ENCODE measurements around the gene STK32B. TPM values are rescaled to one million over a fixed set of nuclear protein-coding genes. Genes with fewer than 3 reads are reported as not detected.

STK32B gene
- total RNA-seq, 1 donor from 2014 or later: 2.5 TPM

DNA sequence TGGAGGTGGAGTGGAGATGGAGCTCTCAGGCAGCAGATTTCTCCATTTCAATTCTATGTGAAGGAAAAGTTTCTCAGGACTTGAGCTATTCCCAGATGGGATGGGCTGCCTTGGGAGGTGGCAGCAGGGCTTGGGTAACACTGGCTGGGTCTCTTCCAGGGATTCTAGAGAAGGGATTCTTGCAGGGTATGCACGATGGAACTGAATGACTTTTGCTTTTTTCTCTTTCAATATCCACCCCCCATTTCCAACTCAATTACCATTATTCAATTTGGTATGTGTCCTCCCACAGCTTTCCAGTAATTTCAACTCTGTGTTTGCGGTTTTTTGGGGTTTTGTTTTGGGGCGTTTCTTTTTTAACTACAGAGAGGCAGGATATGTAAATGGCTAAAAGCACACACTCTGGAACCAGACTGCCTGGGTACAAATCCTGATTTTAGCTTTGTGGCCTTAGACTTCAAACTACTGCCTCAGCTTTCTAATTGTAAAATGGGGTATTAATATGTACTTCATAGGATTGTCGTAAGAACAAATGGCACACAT is 428.3 kb downstream of the STK32B start:
- H3K9me3 Mint-ChIP-seq (ENCODE audit: unreplicated experiment): peaks cover 4% of the 10 kb centered on the region
- peaks cover 5% of the 10 kb centered on the region for H3K36me3 Mint-ChIP-seq (ENCODE audit: unreplicated experiment)
- H3K27ac Mint-ChIP-seq (ENCODE audit: unreplicated experiment): no peak overlapping the region
- TF ChIP-seq, protein P1, sequence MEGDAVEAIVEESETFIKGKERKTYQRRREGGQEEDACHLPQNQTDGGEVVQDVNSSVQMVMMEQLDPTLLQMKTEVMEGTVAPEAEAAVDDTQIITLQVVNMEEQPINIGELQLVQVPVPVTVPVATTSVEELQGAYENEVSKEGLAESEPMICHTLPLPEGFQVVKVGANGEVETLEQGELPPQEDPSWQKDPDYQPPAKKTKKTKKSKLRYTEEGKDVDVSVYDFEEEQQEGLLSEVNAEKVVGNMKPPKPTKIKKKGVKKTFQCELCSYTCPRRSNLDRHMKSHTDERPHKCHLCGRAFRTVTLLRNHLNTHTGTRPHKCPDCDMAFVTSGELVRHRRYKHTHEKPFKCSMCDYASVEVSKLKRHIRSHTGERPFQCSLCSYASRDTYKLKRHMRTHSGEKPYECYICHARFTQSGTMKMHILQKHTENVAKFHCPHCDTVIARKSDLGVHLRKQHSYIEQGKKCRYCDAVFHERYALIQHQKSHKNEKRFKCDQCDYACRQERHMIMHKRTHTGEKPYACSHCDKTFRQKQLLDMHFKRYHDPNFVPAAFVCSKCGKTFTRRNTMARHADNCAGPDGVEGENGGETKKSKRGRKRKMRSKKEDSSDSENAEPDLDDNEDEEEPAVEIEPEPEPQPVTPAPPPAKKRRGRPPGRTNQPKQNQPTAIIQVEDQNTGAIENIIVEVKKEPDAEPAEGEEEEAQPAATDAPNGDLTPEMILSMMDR (IDR thresholded peaks at IDR 0.05; ENCODE audit: partially characterized antibody, unreplicated experiment): no peak
- no peak for DNase-seq
- H3K4me3 Mint-ChIP-seq (ENCODE audit: unreplicated experiment): no peak overlapping the region
- peaks cover 4% of the 10 kb centered on the region for H3K27me3 Mint-ChIP-seq (ENCODE audit: unreplicated experiment)
- H3K4me1 Mint-ChIP-seq (ENCODE audit: low read depth, unreplicated experiment): peaks cover 14% of the 10 kb centered on the region

DNA sequence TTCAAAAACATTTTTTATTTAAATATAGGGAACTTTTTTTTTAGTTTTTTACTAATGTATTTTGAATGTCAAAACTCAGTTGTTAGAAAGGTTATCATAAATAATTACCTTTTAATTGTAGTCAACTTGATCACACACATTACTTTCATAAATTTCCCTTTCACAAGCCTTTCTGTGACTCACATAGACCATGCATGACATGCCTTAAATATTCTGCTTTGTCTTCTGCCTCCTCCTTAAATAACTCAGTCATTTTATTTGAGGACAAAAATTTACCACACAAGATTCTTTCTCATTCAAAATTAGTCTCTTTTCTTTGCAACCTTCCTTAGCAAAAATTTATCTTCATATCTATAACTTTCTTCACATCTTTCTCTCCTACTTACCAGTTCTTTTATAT is 437.1 kb downstream of the STK32B start:
- no peak for DNase-seq
- Mint-ChIP-seq H3K4me1 (ENCODE audit: low read depth, unreplicated experiment) (no peaks in the 10 kb centered on the region), H3K36me3 (ENCODE audit: unreplicated experiment) (peaks cover 18% of the 10 kb centered on the region), H3K4me3 (ENCODE audit: unreplicated experiment) (no peak overlapping the region), H3K27me3 (ENCODE audit: unreplicated experiment) (no peaks in the 10 kb centered on the region), H3K27ac (ENCODE audit: unreplicated experiment) (no peak overlapping the region), H3K9me3 (ENCODE audit: unreplicated experiment) (no peaks in the 10 kb centered on the region)
- TF ChIP-seq, protein P1 (IDR thresholded peaks at IDR 0.05; ENCODE audit: partially characterized antibody, unreplicated experiment): no peak

DNA sequence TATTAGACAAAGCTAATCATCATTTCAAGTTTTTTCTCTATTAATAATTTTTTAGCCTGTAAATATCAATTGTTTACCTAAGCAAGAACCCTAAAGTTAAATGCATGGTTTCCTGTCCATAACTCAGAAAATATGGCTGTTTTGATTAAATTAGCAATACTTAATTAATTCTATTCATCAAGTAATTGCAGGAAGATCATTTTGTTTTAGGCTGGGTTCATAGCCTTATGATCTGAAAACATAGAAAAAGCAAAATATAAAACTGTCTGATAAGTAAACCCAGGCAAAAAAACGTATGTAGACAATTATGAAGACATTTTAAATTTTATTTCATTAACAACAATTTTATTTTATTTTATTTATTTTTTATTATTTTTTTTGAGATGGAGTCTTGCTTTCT is 438.0 kb downstream of the STK32B start:
- H3K4me1 Mint-ChIP-seq (ENCODE audit: low read depth, unreplicated experiment): no peaks in the 10 kb centered on the region
- peaks cover 15% of the 10 kb centered on the region for H3K36me3 Mint-ChIP-seq (ENCODE audit: unreplicated experiment)
- H3K4me3 Mint-ChIP-seq (ENCODE audit: unreplicated experiment): no peak overlapping the region
- H3K27me3 Mint-ChIP-seq (ENCODE audit: unreplicated experiment): no peaks in the 10 kb centered on the region
- DNase-seq: no peak
- TF ChIP-seq, protein P1 (IDR thresholded peaks at IDR 0.05; ENCODE audit: partially characterized antibody, unreplicated experiment): no peak
- H3K9me3 Mint-ChIP-seq (ENCODE audit: unreplicated experiment): no peaks in the 10 kb centered on the region
- no peak overlapping the region for H3K27ac Mint-ChIP-seq (ENCODE audit: unreplicated experiment)

DNA sequence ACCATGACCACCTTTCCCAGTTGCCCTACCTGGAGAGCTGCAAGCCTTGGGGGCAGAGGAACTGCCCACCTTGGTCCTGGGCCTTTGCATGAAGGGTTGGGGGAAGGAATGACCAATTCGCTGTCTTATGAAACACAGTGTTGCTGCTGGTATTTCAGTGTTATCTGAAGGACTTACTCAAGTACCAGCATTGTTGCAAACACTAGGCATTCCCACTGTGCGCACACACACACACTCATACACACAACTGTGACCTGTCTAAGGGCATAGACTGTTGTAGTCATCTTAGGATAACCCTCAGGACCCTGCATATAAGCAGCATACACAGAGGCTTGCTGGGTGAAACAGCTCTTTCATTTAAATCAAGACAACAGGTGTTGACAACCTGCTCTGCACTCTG is 446.2 kb downstream of the STK32B start:
- TF ChIP-seq, protein P1 (IDR thresholded peaks at IDR 0.05; ENCODE audit: partially characterized antibody, unreplicated experiment): no peak
- peaks cover 2% of the 10 kb centered on the region for H3K4me1 Mint-ChIP-seq (ENCODE audit: low read depth, unreplicated experiment)
- no peak overlapping the region for H3K27ac Mint-ChIP-seq (ENCODE audit: unreplicated experiment)
- peaks cover 2% of the 10 kb centered on the region for H3K9me3 Mint-ChIP-seq (ENCODE audit: unreplicated experiment)
- H3K4me3 Mint-ChIP-seq (ENCODE audit: unreplicated experiment): no peak overlapping the region
- H3K27me3 Mint-ChIP-seq (ENCODE audit: unreplicated experiment): no peaks in the 10 kb centered on the region
- peaks cover 9% of the 10 kb centered on the region for H3K36me3 Mint-ChIP-seq (ENCODE audit: unreplicated experiment)
- no peak for DNase-seq

DNA sequence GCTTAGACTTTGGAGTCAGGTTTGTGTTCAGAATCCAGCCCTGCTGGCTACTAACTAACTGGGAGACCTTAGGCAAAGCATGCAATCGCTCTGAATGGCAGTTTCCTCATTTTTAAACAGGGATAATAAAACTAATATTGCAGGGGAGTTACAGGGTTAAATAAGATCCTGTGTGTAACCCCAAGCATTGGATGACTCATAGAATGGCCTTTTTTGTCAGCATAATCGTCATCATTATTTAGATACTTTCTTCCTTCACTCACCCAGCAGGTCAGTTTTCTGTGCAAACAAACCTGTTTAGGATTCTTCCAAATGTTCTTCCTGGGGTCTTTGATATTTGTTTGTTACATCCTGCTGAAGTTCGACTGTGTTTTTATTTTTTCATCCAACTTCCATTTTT is 448.9 kb downstream of the STK32B start:
- no peak for DNase-seq
- Mint-ChIP-seq H3K27me3 (ENCODE audit: unreplicated experiment) (peaks cover 5% of the 10 kb centered on the region), H3K36me3 (ENCODE audit: unreplicated experiment) (peaks cover 7% of the 10 kb centered on the region), H3K9me3 (ENCODE audit: unreplicated experiment) (peaks cover 2% of the 10 kb centered on the region), H3K4me1 (ENCODE audit: low read depth, unreplicated experiment) (peaks cover 6% of the 10 kb centered on the region), H3K4me3 (ENCODE audit: unreplicated experiment) (no peak overlapping the region), H3K27ac (ENCODE audit: unreplicated experiment) (no peak overlapping the region)
- TF ChIP-seq, protein P1 (IDR thresholded peaks at IDR 0.05; ENCODE audit: partially characterized antibody, unreplicated experiment): no peak

Data from glutamatergic neuron (in vitro differentiated cells).